Suprapubic skin (tissue), 4 donors: Measurements from ENCODE around the gene SUN2. TPM values are rescaled to one million over a fixed set of nuclear protein-coding genes. Genes with fewer than 3 reads are reported as not detected.
A peak's percentile ranks its signal among the peaks of the same experiment; 100 is the strongest.

Source experiments
- DNase-seq, 2 donors: peaks; one replicate each; pipeline ENCODE4 v3.0.0-alpha.2; 2019; ENCODE audit warnings: low spot score in 2 of 2
- H3K27ac ChIP-seq: fragments of 200-600 bp; sonication (generic); one replicate; pipeline ENCODE4 v1.5.1; 2019
- H3K27me3 ChIP-seq: fragments of 200-600 bp; sonication (generic); one replicate; pipeline ENCODE4 v1.5.1; 2019
- H3K36me3 ChIP-seq: fragments of 200-600 bp; sonication (generic); one replicate; pipeline ENCODE4 v1.5.1; 2019
- H3K4me1 ChIP-seq: fragments of 200-600 bp; sonication (generic); one replicate; pipeline ENCODE4 v1.5.1; 2019
- H3K4me3 ChIP-seq: fragments of 200-600 bp; sonication (generic); one replicate; pipeline ENCODE4 v1.5.1; 2019; ENCODE audit warnings: mild to moderate bottlenecking
- H3K9me3 ChIP-seq: fragments of 200-600 bp; sonication (generic); one replicate; pipeline ENCODE4 v1.5.1; 2019
- EP300 ChIP-seq: sonication (generic); formaldehyde crosslinking; IDR thresholded peaks from one replicate; pipeline ENCODE4 v1.6.1; 2017; ENCODE audit warnings: antibody characterized with exemption
- POLR2A ChIP-seq, 2 donors: fragments of 450-650 bp; IDR thresholded peaks; one replicate each; pipeline ENCODE4 v1.6.1; 2017; ENCODE audit warnings: antibody characterized with exemption in 2 of 2, mild to moderate bottlenecking in 2 of 2, moderate library complexity in 2 of 2
- POLR2AphosphoS5 ChIP-seq, 3 donors: sonication (generic); formaldehyde crosslinking; IDR thresholded peaks; one replicate each; pipeline ENCODE4 v1.6.1; 2017; ENCODE audit warnings: antibody characterized with exemption in 3 of 3
- WGBS: methylation state at CpG from one replicate; pipeline ENCODE4 v1.1.5; 2018; 5-methylcytosine and 5-hydroxymethylcytosine counted together
- total RNA-seq, 4 donors: library from RNA; depleted of rRNA; stranded (reverse); fragments of >200 nt; gene quantifications; one replicate each; pipeline ENCODE4 v1.1.0, GENCODE V29; 2016
- TF ChIP-seq, protein P1 (sequence below), 2 donors: fragments of 200-600 bp in 1 of 2; fragments of 450-650 bp in 1 of 2; sonication (generic) in 1 of 2; IDR thresholded peaks; one replicate each; pipeline ENCODE4 v1.5.1; 2016 to 2019; ENCODE audit warnings: antibody characterized with exemption in 2 of 2, mild to moderate bottlenecking in 1 of 2, moderate library complexity in 1 of 2

SUN2 gene
- total RNA-seq, 4 donors from 2014 or later, result 186 to 262 (median 232) TPM

DNA sequence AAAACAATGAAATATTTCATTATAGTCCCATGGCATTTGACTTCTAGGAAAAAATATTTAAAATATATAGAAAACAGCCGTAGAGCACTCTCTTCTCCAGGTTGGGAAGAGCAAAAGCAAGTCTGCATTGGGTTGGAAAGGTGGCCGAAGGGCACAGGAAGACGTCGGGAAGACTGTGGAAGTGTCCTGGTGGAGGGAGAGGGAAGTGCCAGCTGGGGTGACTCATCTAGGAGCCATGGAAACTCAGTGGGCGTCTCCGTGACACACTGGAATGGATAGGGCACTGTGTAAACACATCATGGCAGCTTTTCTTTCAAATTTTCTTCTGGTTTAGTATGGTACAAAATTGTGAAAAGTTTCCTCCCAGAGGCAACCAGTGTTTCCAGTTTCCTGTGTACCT lies 37.4 kb downstream of the SUN2 start:
- DNase-seq, result peak in 1 of 2 donors; percentile 85
- H3K4me3 ChIP-seq, result no peak overlapping the region
- WGBS, result 20% methylated on average over 6 of the region's 6 CpGs
- H3K27me3 ChIP-seq, result no peaks in the 10 kb centered on the region
- H3K9me3 ChIP-seq, result no peaks in the 10 kb centered on the region
- H3K27ac ChIP-seq, result peak overlapping the region; percentile 31
- no peak for TF ChIP-seq EP300
- TF ChIP-seq, protein P1, sequence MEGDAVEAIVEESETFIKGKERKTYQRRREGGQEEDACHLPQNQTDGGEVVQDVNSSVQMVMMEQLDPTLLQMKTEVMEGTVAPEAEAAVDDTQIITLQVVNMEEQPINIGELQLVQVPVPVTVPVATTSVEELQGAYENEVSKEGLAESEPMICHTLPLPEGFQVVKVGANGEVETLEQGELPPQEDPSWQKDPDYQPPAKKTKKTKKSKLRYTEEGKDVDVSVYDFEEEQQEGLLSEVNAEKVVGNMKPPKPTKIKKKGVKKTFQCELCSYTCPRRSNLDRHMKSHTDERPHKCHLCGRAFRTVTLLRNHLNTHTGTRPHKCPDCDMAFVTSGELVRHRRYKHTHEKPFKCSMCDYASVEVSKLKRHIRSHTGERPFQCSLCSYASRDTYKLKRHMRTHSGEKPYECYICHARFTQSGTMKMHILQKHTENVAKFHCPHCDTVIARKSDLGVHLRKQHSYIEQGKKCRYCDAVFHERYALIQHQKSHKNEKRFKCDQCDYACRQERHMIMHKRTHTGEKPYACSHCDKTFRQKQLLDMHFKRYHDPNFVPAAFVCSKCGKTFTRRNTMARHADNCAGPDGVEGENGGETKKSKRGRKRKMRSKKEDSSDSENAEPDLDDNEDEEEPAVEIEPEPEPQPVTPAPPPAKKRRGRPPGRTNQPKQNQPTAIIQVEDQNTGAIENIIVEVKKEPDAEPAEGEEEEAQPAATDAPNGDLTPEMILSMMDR (IDR thresholded peaks at IDR 0.05), result peak; percentile 86 to 87
- H3K36me3 ChIP-seq, result peaks cover 57% of the 10 kb centered on the region
- H3K4me1 ChIP-seq, result peaks cover 40% of the 10 kb centered on the region

DNA sequence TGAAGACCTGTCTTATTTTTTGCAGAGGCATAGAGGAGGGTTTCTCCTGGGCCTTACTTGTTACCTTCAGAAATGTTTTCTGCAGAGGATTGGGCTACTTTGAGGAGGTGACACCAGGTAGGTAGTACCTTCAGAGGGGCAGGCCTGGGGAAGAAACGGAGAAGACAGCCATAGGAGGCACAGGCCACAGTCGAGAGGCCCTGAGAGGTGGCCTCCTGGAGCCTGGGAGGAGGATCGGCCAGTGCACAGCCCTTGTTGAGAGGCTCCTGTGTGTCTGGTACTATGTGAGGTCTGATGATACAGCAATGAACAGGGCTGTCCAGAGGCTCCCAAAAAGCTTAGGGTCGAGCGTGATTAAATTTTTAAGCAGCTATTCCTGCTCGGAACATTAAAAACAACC lies 38.6 kb downstream of the SUN2 start:
- Histone ChIP-seq H3K27me3 (no peaks in the 10 kb centered on the region), H3K27ac (no peak overlapping the region), H3K4me1 (peaks cover 52% of the 10 kb centered on the region), H3K9me3 (no peaks in the 10 kb centered on the region), H3K4me3 (no peak overlapping the region), H3K36me3 (peaks cover 45% of the 10 kb centered on the region)
- 93% methylated on average over 6 of the region's 6 CpGs for WGBS
- no peak for TF ChIP-seq EP300
- no peak for TF ChIP-seq POLR2AphosphoS5 (IDR thresholded peaks at IDR 0.05)
- TF ChIP-seq, protein P1 (IDR thresholded peaks at IDR 0.05), result no peak
- TF ChIP-seq POLR2A (IDR thresholded peaks at IDR 0.05), result no peak
- DNase-seq, result peak in 1 of 2 donors; percentile 44

DNA sequence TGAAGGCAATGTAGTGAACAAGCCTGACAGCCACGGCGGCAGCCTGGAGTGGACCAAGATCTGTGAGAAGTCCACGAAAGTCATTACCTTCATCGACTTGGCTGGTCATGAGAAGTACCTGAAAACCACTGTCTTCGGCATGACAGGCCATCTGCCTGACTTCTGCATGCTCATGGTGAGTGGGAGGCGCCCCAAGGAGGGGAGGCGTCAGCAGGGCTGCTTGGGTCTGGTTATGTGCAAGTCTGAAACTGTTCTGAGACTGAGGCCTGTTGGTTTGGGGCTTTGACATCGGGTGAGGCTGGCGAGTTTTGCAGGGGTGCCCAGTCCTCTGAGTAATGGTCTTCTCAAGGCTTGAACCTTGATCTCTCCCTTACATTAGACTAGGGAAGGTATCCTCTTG lies 39.0 kb downstream of the SUN2 start:
- peaks cover 41% of the 10 kb centered on the region for H3K36me3 ChIP-seq
- peak in 1 of 2 donors; percentile 55 for DNase-seq
- H3K27ac ChIP-seq, result no peak overlapping the region
- H3K4me1 ChIP-seq, result peaks cover 55% of the 10 kb centered on the region
- 78% methylated on average over 9 of the region's 9 CpGs for WGBS
- no peaks in the 10 kb centered on the region for H3K27me3 ChIP-seq
- H3K9me3 ChIP-seq, result no peaks in the 10 kb centered on the region
- no peak overlapping the region for H3K4me3 ChIP-seq
- no peak for TF ChIP-seq EP300
- TF ChIP-seq, protein P1 (IDR thresholded peaks at IDR 0.05), result no peak

DNA sequence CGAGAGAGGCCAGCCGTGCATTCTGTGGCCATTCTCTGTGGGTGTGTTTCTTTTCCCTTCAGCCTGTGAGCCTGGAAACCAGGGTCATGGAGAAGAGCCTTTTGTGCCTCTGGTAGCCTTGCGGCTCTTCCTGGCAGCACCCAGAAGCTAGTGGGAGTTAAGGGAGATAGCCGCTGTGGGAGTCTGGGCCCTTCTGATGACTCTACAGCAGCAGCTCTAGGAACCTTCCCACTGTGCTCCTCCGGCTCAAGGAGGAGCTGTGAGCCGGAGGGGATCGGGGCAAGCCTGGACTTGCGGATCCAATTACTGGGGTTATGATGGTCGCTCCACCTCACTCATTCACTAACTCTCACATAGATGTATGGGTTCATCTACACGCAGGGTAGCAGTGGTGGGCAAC lies 39.5 kb downstream of the SUN2 start:
- no peak for DNase-seq
- no peak overlapping the region for H3K4me3 ChIP-seq
- peaks cover 58% of the 10 kb centered on the region for H3K4me1 ChIP-seq
- H3K27me3 ChIP-seq, result no peaks in the 10 kb centered on the region
- H3K36me3 ChIP-seq, result peaks cover 35% of the 10 kb centered on the region
- WGBS, result 94% methylated on average over 3 of the region's 10 CpGs
- no peaks in the 10 kb centered on the region for H3K9me3 ChIP-seq
- TF ChIP-seq, protein P1 (IDR thresholded peaks at IDR 0.05), result no peak
- TF ChIP-seq EP300 (no peak), POLR2AphosphoS5 (IDR thresholded peaks at IDR 0.05) (no peak), POLR2A (IDR thresholded peaks at IDR 0.05) (no peak)
- no peak overlapping the region for H3K27ac ChIP-seq

DNA sequence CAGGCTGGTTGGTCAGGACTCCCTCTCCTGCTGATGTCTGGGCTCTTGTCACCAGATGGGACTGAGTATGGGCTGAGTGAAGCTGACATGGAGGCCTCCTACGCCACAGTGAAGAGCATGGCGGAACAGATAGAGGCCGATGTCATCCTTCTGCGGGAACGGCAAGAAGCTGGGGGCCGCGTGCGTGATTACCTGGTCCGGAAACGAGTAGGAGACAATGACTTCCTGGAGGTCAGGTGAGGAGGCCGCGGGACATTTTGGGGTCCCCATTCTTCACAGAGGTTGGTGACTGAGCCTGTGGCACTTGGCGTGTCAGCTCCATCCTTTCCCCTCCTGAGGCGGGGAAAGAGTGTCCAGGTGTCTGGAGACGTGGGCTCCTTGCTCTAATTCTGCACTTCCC lies 39.9 kb downstream of the SUN2 start:
- H3K9me3 ChIP-seq, result no peaks in the 10 kb centered on the region
- TF ChIP-seq, protein P1 (IDR thresholded peaks at IDR 0.05), result no peak
- TF ChIP-seq POLR2AphosphoS5 (IDR thresholded peaks at IDR 0.05) (no peak), EP300 (no peak), POLR2A (IDR thresholded peaks at IDR 0.05) (no peak)
- WGBS, result 95% methylated on average over 15 of the region's 15 CpGs
- peaks cover 58% of the 10 kb centered on the region for H3K4me1 ChIP-seq
- no peak for DNase-seq
- H3K27ac ChIP-seq, result no peak overlapping the region
- H3K27me3 ChIP-seq, result no peaks in the 10 kb centered on the region
- H3K4me3 ChIP-seq, result no peak overlapping the region
- peaks cover 31% of the 10 kb centered on the region for H3K36me3 ChIP-seq
